GM23338 (cell line): Measurements from ENCODE around the gene INPP4B.

Source experiments
- CREB1 ChIP-seq: fragments of 250-450 bp; sonication (Bioruptor Pico); IDR thresholded peaks from 2 replicates; pipeline ENCODE4 v1.5.0; 2020; ENCODE audit warnings: low read depth, mild to moderate bottlenecking, moderate library complexity
- EZH2 ChIP-seq: fragments of 200-600 bp; sonication (generic); IDR thresholded peaks from one replicate; pipeline ENCODE4 v1.8.0; 2017; ENCODE audit warnings: antibody characterized with exemption, mild to moderate bottlenecking, low read depth; ENCODE audit not compliant: unreplicated experiment
- EZH2phosphoT487 ChIP-seq: fragments of 200-600 bp; sonication (generic); IDR thresholded peaks from one replicate; pipeline ENCODE4 v1.8.1; 2018; ENCODE audit warnings: antibody characterized with exemption; ENCODE audit not compliant: unreplicated experiment
- JUNB ChIP-seq: IDR thresholded peaks from one replicate; pipeline ENCODE4 v1.6.1; 2016; ENCODE audit warnings: antibody characterized with exemption; ENCODE audit not compliant: unreplicated experiment
- NANOG ChIP-seq: IDR thresholded peaks from 2 replicates; pipeline ENCODE4 v1.6.1; 2016; ENCODE audit warnings: antibody characterized with exemption, borderline replicate concordance
- POLR2AphosphoS5 ChIP-seq: IDR thresholded peaks from 2 replicates; pipeline ENCODE4 v1.6.1; 2016; ENCODE audit warnings: antibody characterized with exemption, low read depth
- REST ChIP-seq: IDR thresholded peaks from one replicate; pipeline ENCODE4 v1.6.1; 2018; ENCODE audit warnings: antibody characterized with exemption; ENCODE audit not compliant: unreplicated experiment
- STAT1 ChIP-seq: IDR thresholded peaks from one replicate; pipeline ENCODE4 v1.6.1; 2016; ENCODE audit warnings: antibody characterized with exemption; ENCODE audit not compliant: unreplicated experiment
- ZNF114 ChIP-seq: fragments of 250-450 bp; sonication (Bioruptor Pico); IDR thresholded peaks from 2 replicates; pipeline ENCODE4 v1.5.0; 2020; ENCODE audit warnings: mild to moderate bottlenecking, moderate library complexity
- ZNF331 ChIP-seq: fragments of 250-450 bp; sonication (Bioruptor Pico); IDR thresholded peaks from 2 replicates; pipeline ENCODE4 v1.5.0; 2020; ENCODE audit warnings: low read depth, mild to moderate bottlenecking, moderate library complexity
- TF ChIP-seq, protein P1 (sequence below), 2 experiments: fragments of 200-600 bp in 1 of 2; sonication (generic) in 1 of 2; conservative IDR thresholded peaks; 2 replicates each; pipeline versions ENCODE4 v1.5.1 to v1.6.1; 2016 to 2017; ENCODE audit warnings: antibody characterized with exemption in 2 of 2, low read depth in 2 of 2, mild to moderate bottlenecking in 2 of 2, moderate library complexity in 1 of 2
- TF ChIP-seq, protein P2 (sequence below): IDR thresholded peaks from 2 replicates; pipeline ENCODE4 v1.6.1; 2016; ENCODE audit warnings: antibody characterized with exemption
- TF ChIP-seq, protein P3 (sequence below): fragments of 250-450 bp; sonication (Bioruptor Pico); IDR thresholded peaks from 2 replicates; pipeline ENCODE4 v1.5.0; 2020; ENCODE audit warnings: mild to moderate bottlenecking, moderate library complexity

- TF ChIP-seq, protein P1, sequence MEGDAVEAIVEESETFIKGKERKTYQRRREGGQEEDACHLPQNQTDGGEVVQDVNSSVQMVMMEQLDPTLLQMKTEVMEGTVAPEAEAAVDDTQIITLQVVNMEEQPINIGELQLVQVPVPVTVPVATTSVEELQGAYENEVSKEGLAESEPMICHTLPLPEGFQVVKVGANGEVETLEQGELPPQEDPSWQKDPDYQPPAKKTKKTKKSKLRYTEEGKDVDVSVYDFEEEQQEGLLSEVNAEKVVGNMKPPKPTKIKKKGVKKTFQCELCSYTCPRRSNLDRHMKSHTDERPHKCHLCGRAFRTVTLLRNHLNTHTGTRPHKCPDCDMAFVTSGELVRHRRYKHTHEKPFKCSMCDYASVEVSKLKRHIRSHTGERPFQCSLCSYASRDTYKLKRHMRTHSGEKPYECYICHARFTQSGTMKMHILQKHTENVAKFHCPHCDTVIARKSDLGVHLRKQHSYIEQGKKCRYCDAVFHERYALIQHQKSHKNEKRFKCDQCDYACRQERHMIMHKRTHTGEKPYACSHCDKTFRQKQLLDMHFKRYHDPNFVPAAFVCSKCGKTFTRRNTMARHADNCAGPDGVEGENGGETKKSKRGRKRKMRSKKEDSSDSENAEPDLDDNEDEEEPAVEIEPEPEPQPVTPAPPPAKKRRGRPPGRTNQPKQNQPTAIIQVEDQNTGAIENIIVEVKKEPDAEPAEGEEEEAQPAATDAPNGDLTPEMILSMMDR (conservative IDR thresholded peaks at IDR 0.05; ENCODE audit: low read depth in 2 of 2) = peak; percentile 88 to 92
- TF ChIP-seq, protein P2, sequence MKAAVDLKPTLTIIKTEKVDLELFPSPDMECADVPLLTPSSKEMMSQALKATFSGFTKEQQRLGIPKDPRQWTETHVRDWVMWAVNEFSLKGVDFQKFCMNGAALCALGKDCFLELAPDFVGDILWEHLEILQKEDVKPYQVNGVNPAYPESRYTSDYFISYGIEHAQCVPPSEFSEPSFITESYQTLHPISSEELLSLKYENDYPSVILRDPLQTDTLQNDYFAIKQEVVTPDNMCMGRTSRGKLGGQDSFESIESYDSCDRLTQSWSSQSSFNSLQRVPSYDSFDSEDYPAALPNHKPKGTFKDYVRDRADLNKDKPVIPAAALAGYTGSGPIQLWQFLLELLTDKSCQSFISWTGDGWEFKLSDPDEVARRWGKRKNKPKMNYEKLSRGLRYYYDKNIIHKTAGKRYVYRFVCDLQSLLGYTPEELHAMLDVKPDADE = no peak
- TF ChIP-seq EZH2 (no peak), ZNF114 (CRISPR knock-in tag) (no peak), JUNB (no peak), REST (no peak), EZH2phosphoT487 (no peak), POLR2AphosphoS5 (no peak), CREB1 (no peak), ZNF331 (CRISPR knock-in tag) (no peak), NANOG (no peak), STAT1 (no peak)
- TF ChIP-seq, protein P3, sequence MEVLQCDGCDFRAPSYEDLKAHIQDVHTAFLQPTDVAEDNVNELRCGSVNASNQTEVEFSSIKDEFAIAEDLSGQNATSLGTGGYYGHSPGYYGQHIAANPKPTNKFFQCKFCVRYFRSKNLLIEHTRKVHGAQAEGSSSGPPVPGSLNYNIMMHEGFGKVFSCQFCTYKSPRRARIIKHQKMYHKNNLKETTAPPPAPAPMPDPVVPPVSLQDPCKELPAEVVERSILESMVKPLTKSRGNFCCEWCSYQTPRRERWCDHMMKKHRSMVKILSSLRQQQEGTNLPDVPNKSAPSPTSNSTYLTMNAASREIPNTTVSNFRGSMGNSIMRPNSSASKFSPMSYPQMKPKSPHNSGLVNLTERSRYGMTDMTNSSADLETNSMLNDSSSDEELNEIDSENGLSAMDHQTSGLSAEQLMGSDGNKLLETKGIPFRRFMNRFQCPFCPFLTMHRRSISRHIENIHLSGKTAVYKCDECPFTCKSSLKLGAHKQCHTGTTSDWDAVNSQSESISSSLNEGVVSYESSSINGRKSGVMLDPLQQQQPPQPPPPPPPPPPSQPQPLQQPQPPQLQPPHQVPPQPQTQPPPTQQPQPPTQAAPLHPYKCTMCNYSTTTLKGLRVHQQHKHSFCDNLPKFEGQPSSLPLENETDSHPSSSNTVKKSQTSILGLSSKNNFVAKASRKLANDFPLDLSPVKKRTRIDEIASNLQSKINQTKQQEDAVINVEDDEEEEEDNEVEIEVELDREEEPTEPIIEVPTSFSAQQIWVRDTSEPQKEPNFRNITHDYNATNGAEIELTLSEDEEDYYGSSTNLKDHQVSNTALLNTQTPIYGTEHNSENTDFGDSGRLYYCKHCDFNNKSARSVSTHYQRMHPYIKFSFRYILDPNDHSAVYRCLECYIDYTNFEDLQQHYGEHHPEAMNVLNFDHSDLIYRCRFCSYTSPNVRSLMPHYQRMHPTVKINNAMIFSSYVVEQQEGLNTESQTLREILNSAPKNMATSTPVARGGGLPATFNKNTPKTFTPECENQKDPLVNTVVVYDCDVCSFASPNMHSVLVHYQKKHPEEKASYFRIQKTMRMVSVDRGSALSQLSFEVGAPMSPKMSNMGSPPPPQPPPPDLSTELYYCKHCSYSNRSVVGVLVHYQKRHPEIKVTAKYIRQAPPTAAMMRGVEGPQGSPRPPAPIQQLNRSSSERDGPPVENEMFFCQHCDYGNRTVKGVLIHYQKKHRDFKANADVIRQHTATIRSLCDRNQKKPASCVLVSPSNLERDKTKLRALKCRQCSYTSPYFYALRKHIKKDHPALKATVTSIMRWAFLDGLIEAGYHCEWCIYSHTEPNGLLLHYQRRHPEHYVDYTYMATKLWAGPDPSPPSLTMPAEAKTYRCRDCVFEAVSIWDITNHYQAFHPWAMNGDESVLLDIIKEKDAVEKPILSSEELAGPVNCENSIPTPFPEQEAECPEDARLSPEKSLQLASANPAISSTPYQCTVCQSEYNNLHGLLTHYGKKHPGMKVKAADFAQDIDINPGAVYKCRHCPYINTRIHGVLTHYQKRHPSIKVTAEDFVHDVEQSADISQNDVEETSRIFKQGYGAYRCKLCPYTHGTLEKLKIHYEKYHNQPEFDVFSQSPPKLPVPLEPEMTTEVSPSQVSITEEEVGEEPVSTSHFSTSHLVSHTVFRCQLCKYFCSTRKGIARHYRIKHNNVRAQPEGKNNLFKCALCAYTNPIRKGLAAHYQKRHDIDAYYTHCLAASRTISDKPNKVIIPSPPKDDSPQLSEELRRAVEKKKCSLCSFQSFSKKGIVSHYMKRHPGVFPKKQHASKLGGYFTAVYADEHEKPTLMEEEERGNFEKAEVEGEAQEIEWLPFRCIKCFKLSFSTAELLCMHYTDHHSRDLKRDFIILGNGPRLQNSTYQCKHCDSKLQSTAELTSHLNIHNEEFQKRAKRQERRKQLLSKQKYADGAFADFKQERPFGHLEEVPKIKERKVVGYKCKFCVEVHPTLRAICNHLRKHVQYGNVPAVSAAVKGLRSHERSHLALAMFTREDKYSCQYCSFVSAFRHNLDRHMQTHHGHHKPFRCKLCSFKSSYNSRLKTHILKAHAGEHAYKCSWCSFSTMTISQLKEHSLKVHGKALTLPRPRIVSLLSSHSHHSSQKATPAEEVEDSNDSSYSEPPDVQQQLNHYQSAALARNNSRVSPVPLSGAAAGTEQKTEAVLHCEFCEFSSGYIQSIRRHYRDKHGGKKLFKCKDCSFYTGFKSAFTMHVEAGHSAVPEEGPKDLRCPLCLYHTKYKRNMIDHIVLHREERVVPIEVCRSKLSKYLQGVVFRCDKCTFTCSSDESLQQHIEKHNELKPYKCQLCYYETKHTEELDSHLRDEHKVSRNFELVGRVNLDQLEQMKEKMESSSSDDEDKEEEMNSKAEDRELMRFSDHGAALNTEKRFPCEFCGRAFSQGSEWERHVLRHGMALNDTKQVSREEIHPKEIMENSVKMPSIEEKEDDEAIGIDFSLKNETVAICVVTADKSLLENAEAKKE (CRISPR knock-in tag) = no peak
These were observed 719.1 kb downstream of the INPP4B start for GRCh38 chr4:142126890-142127497.
